ENCODE measurements around the gene ITPR2. TPM values are rescaled to one million over a fixed set of nuclear protein-coding genes. Genes with fewer than 3 reads are reported as not detected.
"Not testable (repeated sequence)": the region's sequence is repeated elsewhere in the genome, so short reads cannot be mapped to it uniquely, and the experiment has no call there.

The ITPR2 gene
- total RNA-seq, 1 experiment from 2014 or later = 16.5 TPM

GRCh38 chr12:26746121-26746714 lies 86.8 kb downstream of the ITPR2 start:
- DNase-seq (ENCODE audit: low read depth) = no peak
- in situ Hi-C loops (cut with HindIII; ENCODE audit: low pct_unique_long_range_greater_than_20kb, low sequenced_read_pairs) = no loop called here

- in situ Hi-C loops (cut with HindIII; ENCODE audit: low pct_unique_long_range_greater_than_20kb, low sequenced_read_pairs) = no loop called here
- no peak for DNase-seq (ENCODE audit: low read depth)
Observed at GRCh38 chr12:26744697-26745440, 88.1 kb downstream of the ITPR2 start.

- no peak for DNase-seq (ENCODE audit: low read depth)
- in situ Hi-C loops (cut with HindIII; ENCODE audit: low pct_unique_long_range_greater_than_20kb, low sequenced_read_pairs) = no loop called here
Observed at GRCh38 chr12:26744042-26744626, 88.9 kb downstream of the ITPR2 start.

- in situ Hi-C loops (cut with HindIII; ENCODE audit: low pct_unique_long_range_greater_than_20kb, low sequenced_read_pairs) = no loop called here
- no peak for DNase-seq (ENCODE audit: low read depth)
Observed at GRCh38 chr12:26741584-26742227, 91.3 kb downstream of the ITPR2 start.

GRCh38 chr12:26740991-26741390 lies 92.0 kb downstream of the ITPR2 start:
- in situ Hi-C loops (cut with HindIII; ENCODE audit: low pct_unique_long_range_greater_than_20kb, low sequenced_read_pairs) = no loop called here
- DNase-seq (ENCODE audit: low read depth) = no peak

- in situ Hi-C loops (cut with HindIII; ENCODE audit: low pct_unique_long_range_greater_than_20kb, low sequenced_read_pairs) = no loop called here
- no peak for DNase-seq (ENCODE audit: low read depth)
Observed at GRCh38 chr12:26740348-26740747, 92.6 kb downstream of the ITPR2 start.

GRCh38 chr12:26737487-26738030 lies 95.4 kb downstream of the ITPR2 start:
- in situ Hi-C loops (cut with HindIII; ENCODE audit: low pct_unique_long_range_greater_than_20kb, low sequenced_read_pairs) = no loop called here

GRCh38 chr12:26736563-26737486 lies 96.2 kb downstream of the ITPR2 start:
- in situ Hi-C loops (cut with HindIII; ENCODE audit: low pct_unique_long_range_greater_than_20kb, low sequenced_read_pairs) = no loop called here
- no peak for DNase-seq (ENCODE audit: low read depth)

More at GRCh38 chr12:26737487-26738030, 95.4 kb downstream of the ITPR2 start:
- no peak for DNase-seq (ENCODE audit: low read depth)

GRCh38 chr12:26735249-26735639 lies 97.8 kb downstream of the ITPR2 start:
- DNase-seq (ENCODE audit: low read depth) = no peak
- in situ Hi-C loops (cut with HindIII; ENCODE audit: low pct_unique_long_range_greater_than_20kb, low sequenced_read_pairs) = no loop called here

GRCh38 chr12:26734510-26735248 lies 98.3 kb downstream of the ITPR2 start:
- DNase-seq (ENCODE audit: low read depth) = no peak
- in situ Hi-C loops (cut with HindIII; ENCODE audit: low pct_unique_long_range_greater_than_20kb, low sequenced_read_pairs) = no loop called here

GRCh38 chr12:26732005-26732908 lies 100.7 kb downstream of the ITPR2 start:
- in situ Hi-C loops (cut with HindIII; ENCODE audit: low pct_unique_long_range_greater_than_20kb, low sequenced_read_pairs) = no loop called here
- no peak for DNase-seq (ENCODE audit: low read depth)

- no peak for DNase-seq (ENCODE audit: low read depth)
- in situ Hi-C loops (cut with HindIII; ENCODE audit: low pct_unique_long_range_greater_than_20kb, low sequenced_read_pairs) = no loop called here
Observed at GRCh38 chr12:26730481-26731350, 102.3 kb downstream of the ITPR2 start.

- in situ Hi-C loops (cut with HindIII; ENCODE audit: low pct_unique_long_range_greater_than_20kb, low sequenced_read_pairs); DNase-seq (ENCODE audit: low read depth): not testable (repeated sequence)
Observed at GRCh38 chr12:26729137-26729671, 103.8 kb downstream of the ITPR2 start.

- DNase-seq (ENCODE audit: low read depth) = no peak
- in situ Hi-C loops (cut with HindIII; ENCODE audit: low pct_unique_long_range_greater_than_20kb, low sequenced_read_pairs) = no loop called here
Observed at GRCh38 chr12:26728205-26729050, 104.6 kb downstream of the ITPR2 start.

Data from Caki2 (cell line).